HepG2 (cell line): Measurements from ENCODE around the gene SLC2A10. TPM values are rescaled to one million over a fixed set of nuclear protein-coding genes. Genes with fewer than 3 reads are reported as not detected.
A peak's percentile ranks its signal among the peaks of the same experiment; 100 is the strongest.

Experiments
- BRCA1 ChIP-seq: sonication (generic); formaldehyde crosslinking; IDR thresholded peaks from 2 replicates; pipeline ENCODE4 v1.4.0; 2020; ENCODE audit warnings: missing genetic modification reagents
- CCDC6 ChIP-seq: sonication (generic); formaldehyde crosslinking; IDR thresholded peaks from 2 replicates; pipeline ENCODE4 v1.8.1; 2022; ENCODE audit warnings: mild to moderate bottlenecking, missing genetic modification reagents, moderate library complexity
- CENPX ChIP-seq: sonication (generic); formaldehyde crosslinking; IDR thresholded peaks from 2 replicates; pipeline ENCODE4 v1.9.0; 2021; ENCODE audit warnings: mild to moderate bottlenecking, missing genetic modification reagents, moderate library complexity
- GABPB1 ChIP-seq: IDR thresholded peaks from 2 replicates; pipeline ENCODE4 v1.6.1; 2016; ENCODE audit warnings: mild to moderate bottlenecking, missing genetic modification reagents, moderate library complexity, missing compliant biosample characterization
- ISX ChIP-seq: sonication (generic); formaldehyde crosslinking; conservative IDR thresholded peaks from 2 replicates; pipeline ENCODE4 v1.5.0; 2020; ENCODE audit warnings: missing genetic modification reagents
- KDM1A ChIP-seq: IDR thresholded peaks from 2 replicates; pipeline ENCODE4 v1.6.1; 2016; ENCODE audit warnings: missing compliant biosample characterization
- POLR2AphosphoS5 ChIP-seq: IDR thresholded peaks from 2 replicates; pipeline ENCODE4 v1.6.1; 2012; ENCODE audit warnings: low read depth, low read length
- SMAD9 ChIP-seq: sonication (generic); formaldehyde crosslinking; IDR thresholded peaks from 2 replicates; pipeline ENCODE4 v1.5.1; 2020; ENCODE audit warnings: mild to moderate bottlenecking, missing genetic modification reagents
- SMC3 ChIP-seq: IDR thresholded peaks from 2 replicates; pipeline ENCODE4 v1.6.1; 2011; ENCODE audit warnings: low read length, improper control_type of control experiment
- TCF12 ChIP-seq, 2 experiments: fragments of 450-650 bp in 1 of 2; sonication (generic) in 1 of 2; formaldehyde crosslinking in 1 of 2; IDR thresholded peaks; 2 replicates each; pipeline versions ENCODE4 v1.6.1 to v1.8.0; 2017 to 2022; ENCODE audit warnings: antibody characterized with exemption in 1 of 2, mild to moderate bottlenecking in 1 of 2, missing genetic modification reagents in 1 of 2, moderate library complexity in 1 of 2
- U2AF2 ChIP-seq: fragments of 200-400 bp; formaldehyde crosslinking; IDR thresholded peaks from 2 replicates; pipeline ENCODE4 v1.6.1; 2017; ENCODE audit warnings: low read depth, mild to moderate bottlenecking, low read length
- ZNF367 ChIP-seq: sonication (generic); formaldehyde crosslinking; IDR thresholded peaks from 2 replicates; pipeline ENCODE4 v1.4.0; 2020; ENCODE audit warnings: missing genetic modification reagents, borderline replicate concordance
- ZNF773 ChIP-seq: sonication (generic); formaldehyde crosslinking; IDR thresholded peaks from 2 replicates; pipeline ENCODE4 v1.4.0; 2020; ENCODE audit warnings: missing genetic modification reagents, borderline replicate concordance
- ZNF782 ChIP-seq: sonication (generic); formaldehyde crosslinking; IDR thresholded peaks from 2 replicates; pipeline ENCODE4 v1.4.0; 2020; ENCODE audit warnings: missing genetic modification reagents, mild to moderate bottlenecking, borderline replicate concordance
- ZNF841 ChIP-seq: sonication (generic); formaldehyde crosslinking; IDR thresholded peaks from 2 replicates; pipeline ENCODE4 v1.8.1; 2023; ENCODE audit warnings: missing genetic modification reagents, borderline replicate concordance
- ZSCAN30 ChIP-seq: sonication (generic); formaldehyde crosslinking; IDR thresholded peaks from 2 replicates; pipeline ENCODE4 v1.5.0; 2020; ENCODE audit warnings: mild to moderate bottlenecking, missing genetic modification reagents
- polyA plus RNA-seq, 8 experiments: library from polyadenylated mRNA; depleted of rRNA in 3 of 8; stranded (reverse) in 7 of 8; unstranded in 1 of 8; fragments of >200 nt; fragmentation: Illumina TruSeq in 4 of 8; extraction: Trizol in 4 of 8; gene quantifications; 2 replicates each; pipeline versions ENCODE4 v1.2.1 to v1.2.3, GENCODE V29; 2011 to 2016; ENCODE audit warnings: low read depth in 4 of 8, missing spikeins in 1 of 8, mixed read lengths in 1 of 8; ENCODE audit not compliant: insufficient read depth in 1 of 8
- total RNA-seq, 5 experiments: library from RNA; depleted of rRNA; stranded (reverse); fragments of >200 nt; fragmentation: Illumina TruSeq; extraction: Trizol; gene quantifications; 2 replicates each; pipeline ENCODE4 v1.2.3, GENCODE V29; 2016; ENCODE audit warnings: low read depth in 1 of 5
- TF ChIP-seq, protein P1 (sequence below): sonication (generic); formaldehyde crosslinking; IDR thresholded peaks from 2 replicates; pipeline ENCODE4 v1.5.1; 2020; ENCODE audit warnings: missing genetic modification reagents, mild to moderate bottlenecking, borderline replicate concordance
- TF ChIP-seq, protein P2 (sequence below): sonication (generic); formaldehyde crosslinking; IDR thresholded peaks from 2 replicates; pipeline ENCODE4 v1.4.0; 2020; ENCODE audit warnings: missing genetic modification reagents, borderline replicate concordance
- TF ChIP-seq, protein P3 (sequence below): sonication (generic); formaldehyde crosslinking; IDR thresholded peaks from 2 replicates; pipeline ENCODE4 v1.4.0; 2020; ENCODE audit warnings: missing genetic modification reagents
- TF ChIP-seq, protein P4 (sequence below): sonication (generic); formaldehyde crosslinking; IDR thresholded peaks from 2 replicates; pipeline ENCODE4 v1.4.0; 2020; ENCODE audit warnings: mild to moderate bottlenecking, missing genetic modification reagents

SLC2A10 gene
- total and polyA plus RNA-seq, 2 of the 13 experiments (the other 11 are each of a cell fraction or from before 2014, with no cell fraction given) = 16.0 to 18.4 TPM

DNA sequence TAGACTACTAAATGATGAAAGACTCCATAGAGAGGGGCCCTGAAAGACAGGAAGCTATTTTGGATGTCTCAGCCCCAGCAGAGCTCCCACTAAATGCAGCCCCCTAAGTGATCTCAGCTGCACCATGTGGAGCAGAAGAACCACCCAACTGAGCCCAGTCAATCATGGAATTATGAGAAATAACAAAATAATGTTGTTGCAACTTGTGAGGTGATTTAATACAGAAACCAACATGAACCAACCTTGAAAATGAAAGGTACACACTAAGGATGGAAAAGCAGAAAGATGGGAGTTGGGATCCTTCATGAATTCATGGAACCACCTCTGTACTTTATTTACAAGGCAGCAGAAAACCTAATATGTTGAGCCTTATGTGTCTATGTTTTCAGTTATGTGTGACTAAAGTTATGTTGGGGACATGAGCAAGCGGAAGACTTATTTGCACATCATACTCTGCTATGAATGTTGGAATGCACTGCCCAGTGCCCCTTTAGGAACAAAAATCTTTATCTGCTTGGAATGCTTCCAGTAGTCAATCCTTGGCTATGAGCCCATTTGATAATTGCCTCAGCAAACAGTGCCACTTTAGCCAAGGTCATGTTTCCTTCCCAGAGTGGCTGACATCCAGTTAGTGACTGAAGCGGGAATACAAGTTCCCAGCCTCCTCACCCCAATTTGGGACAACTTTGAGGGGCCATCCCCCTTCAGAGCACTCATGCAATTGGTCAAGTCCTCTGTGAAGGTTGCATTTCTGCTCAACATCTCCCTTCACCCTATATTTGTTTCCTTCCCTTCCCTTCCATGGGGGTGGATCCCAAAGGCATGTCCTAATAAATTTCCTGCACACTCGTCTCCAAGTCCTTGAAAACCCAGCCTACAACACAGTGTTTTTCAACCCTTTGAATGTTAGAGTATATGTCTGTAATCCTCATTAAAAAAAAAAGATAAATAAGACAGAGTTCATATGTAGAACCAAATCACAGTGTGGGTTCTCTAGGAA, 38.6 kb upstream of the SLC2A10 start (continued):
- TF ChIP-seq, protein P1, sequence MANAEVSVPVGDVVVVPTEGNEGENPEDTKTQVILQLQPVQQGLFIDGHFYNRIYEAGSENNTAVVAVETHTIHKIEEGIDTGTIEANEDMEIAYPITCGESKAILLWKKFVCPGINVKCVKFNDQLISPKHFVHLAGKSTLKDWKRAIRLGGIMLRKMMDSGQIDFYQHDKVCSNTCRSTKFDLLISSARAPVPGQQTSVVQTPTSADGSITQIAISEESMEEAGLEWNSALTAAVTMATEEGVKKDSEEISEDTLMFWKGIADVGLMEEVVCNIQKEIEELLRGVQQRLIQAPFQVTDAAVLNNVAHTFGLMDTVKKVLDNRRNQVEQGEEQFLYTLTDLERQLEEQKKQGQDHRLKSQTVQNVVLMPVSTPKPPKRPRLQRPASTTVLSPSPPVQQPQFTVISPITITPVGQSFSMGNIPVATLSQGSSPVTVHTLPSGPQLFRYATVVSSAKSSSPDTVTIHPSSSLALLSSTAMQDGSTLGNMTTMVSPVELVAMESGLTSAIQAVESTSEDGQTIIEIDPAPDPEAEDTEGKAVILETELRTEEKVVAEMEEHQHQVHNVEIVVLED = peak; percentile 50; the same call in 1 of the 2 replicates
- TF ChIP-seq, protein P2, sequence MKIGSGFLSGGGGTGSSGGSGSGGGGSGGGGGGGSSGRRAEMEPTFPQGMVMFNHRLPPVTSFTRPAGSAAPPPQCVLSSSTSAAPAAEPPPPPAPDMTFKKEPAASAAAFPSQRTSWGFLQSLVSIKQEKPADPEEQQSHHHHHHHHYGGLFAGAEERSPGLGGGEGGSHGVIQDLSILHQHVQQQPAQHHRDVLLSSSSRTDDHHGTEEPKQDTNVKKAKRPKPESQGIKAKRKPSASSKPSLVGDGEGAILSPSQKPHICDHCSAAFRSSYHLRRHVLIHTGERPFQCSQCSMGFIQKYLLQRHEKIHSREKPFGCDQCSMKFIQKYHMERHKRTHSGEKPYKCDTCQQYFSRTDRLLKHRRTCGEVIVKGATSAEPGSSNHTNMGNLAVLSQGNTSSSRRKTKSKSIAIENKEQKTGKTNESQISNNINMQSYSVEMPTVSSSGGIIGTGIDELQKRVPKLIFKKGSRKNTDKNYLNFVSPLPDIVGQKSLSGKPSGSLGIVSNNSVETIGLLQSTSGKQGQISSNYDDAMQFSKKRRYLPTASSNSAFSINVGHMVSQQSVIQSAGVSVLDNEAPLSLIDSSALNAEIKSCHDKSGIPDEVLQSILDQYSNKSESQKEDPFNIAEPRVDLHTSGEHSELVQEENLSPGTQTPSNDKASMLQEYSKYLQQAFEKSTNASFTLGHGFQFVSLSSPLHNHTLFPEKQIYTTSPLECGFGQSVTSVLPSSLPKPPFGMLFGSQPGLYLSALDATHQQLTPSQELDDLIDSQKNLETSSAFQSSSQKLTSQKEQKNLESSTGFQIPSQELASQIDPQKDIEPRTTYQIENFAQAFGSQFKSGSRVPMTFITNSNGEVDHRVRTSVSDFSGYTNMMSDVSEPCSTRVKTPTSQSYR (CRISPR knock-in tag) = peak; percentile 85; the same call in 1 of the 2 replicates
- TF ChIP-seq, protein P3, sequence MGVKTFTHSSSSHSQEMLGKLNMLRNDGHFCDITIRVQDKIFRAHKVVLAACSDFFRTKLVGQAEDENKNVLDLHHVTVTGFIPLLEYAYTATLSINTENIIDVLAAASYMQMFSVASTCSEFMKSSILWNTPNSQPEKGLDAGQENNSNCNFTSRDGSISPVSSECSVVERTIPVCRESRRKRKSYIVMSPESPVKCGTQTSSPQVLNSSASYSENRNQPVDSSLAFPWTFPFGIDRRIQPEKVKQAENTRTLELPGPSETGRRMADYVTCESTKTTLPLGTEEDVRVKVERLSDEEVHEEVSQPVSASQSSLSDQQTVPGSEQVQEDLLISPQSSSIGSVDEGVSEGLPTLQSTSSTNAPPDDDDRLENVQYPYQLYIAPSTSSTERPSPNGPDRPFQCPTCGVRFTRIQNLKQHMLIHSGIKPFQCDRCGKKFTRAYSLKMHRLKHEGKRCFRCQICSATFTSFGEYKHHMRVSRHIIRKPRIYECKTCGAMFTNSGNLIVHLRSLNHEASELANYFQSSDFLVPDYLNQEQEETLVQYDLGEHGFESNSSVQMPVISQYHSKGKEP = no peak
- TF ChIP-seq ZNF773 = no peak
- TF ChIP-seq ZNF841 (CRISPR knock-in tag) = no peak
- TF ChIP-seq CCDC6 (CRISPR knock-in tag) = peak; percentile 87
- TF ChIP-seq SMC3 = peak; percentile 43; the same call in 1 of the 2 replicates
- TF ChIP-seq POLR2AphosphoS5 = no peak
- TF ChIP-seq, protein P4, sequence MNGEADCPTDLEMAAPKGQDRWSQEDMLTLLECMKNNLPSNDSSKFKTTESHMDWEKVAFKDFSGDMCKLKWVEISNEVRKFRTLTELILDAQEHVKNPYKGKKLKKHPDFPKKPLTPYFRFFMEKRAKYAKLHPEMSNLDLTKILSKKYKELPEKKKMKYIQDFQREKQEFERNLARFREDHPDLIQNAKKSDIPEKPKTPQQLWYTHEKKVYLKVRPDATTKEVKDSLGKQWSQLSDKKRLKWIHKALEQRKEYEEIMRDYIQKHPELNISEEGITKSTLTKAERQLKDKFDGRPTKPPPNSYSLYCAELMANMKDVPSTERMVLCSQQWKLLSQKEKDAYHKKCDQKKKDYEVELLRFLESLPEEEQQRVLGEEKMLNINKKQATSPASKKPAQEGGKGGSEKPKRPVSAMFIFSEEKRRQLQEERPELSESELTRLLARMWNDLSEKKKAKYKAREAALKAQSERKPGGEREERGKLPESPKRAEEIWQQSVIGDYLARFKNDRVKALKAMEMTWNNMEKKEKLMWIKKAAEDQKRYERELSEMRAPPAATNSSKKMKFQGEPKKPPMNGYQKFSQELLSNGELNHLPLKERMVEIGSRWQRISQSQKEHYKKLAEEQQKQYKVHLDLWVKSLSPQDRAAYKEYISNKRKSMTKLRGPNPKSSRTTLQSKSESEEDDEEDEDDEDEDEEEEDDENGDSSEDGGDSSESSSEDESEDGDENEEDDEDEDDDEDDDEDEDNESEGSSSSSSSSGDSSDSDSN (CRISPR knock-in tag) = peak; percentile 49; the same call in 1 of the 2 replicates
- no peak for TF ChIP-seq ISX (CRISPR knock-in tag)
- TF ChIP-seq U2AF2 = no peak
- no peak for TF ChIP-seq CENPX (CRISPR knock-in tag)
- no peak for TF ChIP-seq ZNF367 (CRISPR knock-in tag)
- no peak for TF ChIP-seq BRCA1
- TF ChIP-seq TCF12 (IDR thresholded peaks at IDR 0.05) = no peak
- peak; percentile 90; the same call in 1 of the 2 replicates for TF ChIP-seq TCF12 (CRISPR knock-in tag; IDR thresholded peaks at IDR 0.05)
- TF ChIP-seq KDM1A (CRISPR knock-in tag) = peak; percentile 22; the same call in 1 of the 2 replicates
- TF ChIP-seq GABPB1 (CRISPR knock-in tag) = peak; percentile 46; the same call in 1 of the 2 replicates
- no peak for TF ChIP-seq ZSCAN30 (CRISPR knock-in tag)
- peak; percentile 59; the same call in 1 of the 2 replicates for TF ChIP-seq SMAD9 (CRISPR knock-in tag)
- TF ChIP-seq ZNF782 (CRISPR knock-in tag) = 0 out of 2 replicates have a peak, but pooled peaks have one; percentile 63
